ENCODE measurements around the gene MXRA7. TPM values are rescaled to one million over a fixed set of nuclear protein-coding genes. Genes with fewer than 3 reads are reported as not detected.
"Not testable (repeated sequence)": the region's sequence is repeated elsewhere in the genome, so short reads cannot be mapped to it uniquely, and the experiment has no call there.

The MXRA7 gene
- total and polyA plus RNA-seq, 7 donors, result 8.3 to 428 (median 327) TPM

GRCh38 chr17:76716146-76716838 lies 5.5 kb upstream of the MXRA7 start:
- TF ChIP-seq EP300 (IDR thresholded peaks at IDR 0.05) (no peak), POLR2AphosphoS5 (IDR thresholded peaks at IDR 0.05) (peak in 2 of 4 donors; percentile 28 to 59)
- peaks cover 0 to 50% (median 33%) of the 10 kb centered on the region in 4 donors for H3K4me1 ChIP-seq
- no peak overlapping the region for H3K4me3 ChIP-seq
- no peaks in the 10 kb centered on the region for H3K27me3 ChIP-seq
- peaks cover 37 to 76% (median 59%) of the 10 kb centered on the region in 4 donors for H3K36me3 ChIP-seq
- no peaks in the 10 kb centered on the region for H3K9me3 ChIP-seq
- peak overlapping the region; percentile 43 to 92 (median 68) for H3K27ac ChIP-seq
- WGBS, 2 donors, result 76 to 82% methylated on average over 13 of the region's 13 CpGs
- peak; percentile 77 for DNase-seq
- intact Hi-C loops (cut with DNase I), result loop anchor here (5.0 kb wide), 2 partner anchors 159 to 194 kb away; no protein-coding TSS in a partner anchor

GRCh38 chr17:76715496-76715830 lies 4.7 kb upstream of the MXRA7 start:
- intact Hi-C loops (cut with DNase I), result loop anchor here (2.0 to 5.0 kb wide), 3 partner anchors 33 to 193 kb away; no protein-coding TSS in a partner anchor
- peaks cover 0 to 47% (median 35%) of the 10 kb centered on the region in 4 donors for H3K4me1 ChIP-seq
- TF ChIP-seq CTCF (IDR thresholded peaks at IDR 0.05), result no peak
- no peak for TF ChIP-seq POLR2A (IDR thresholded peaks at IDR 0.05)
- no peak for TF ChIP-seq POLR2AphosphoS5 (IDR thresholded peaks at IDR 0.05)
- no peak for TF ChIP-seq EP300 (IDR thresholded peaks at IDR 0.05)
- H3K27me3 ChIP-seq, result no peaks in the 10 kb centered on the region
- no peak for DNase-seq
- H3K27ac ChIP-seq, result peak overlapping the region; percentile 43 to 92 (median 68)
- peaks cover 31 to 68% (median 51%) of the 10 kb centered on the region in 4 donors for H3K36me3 ChIP-seq
- H3K9me3 ChIP-seq, result no peaks in the 10 kb centered on the region
- WGBS, 2 donors, result 90 to 93% methylated on average over 2 of the region's 2 CpGs
- H3K4me3 ChIP-seq, result no peak overlapping the region

DNA sequence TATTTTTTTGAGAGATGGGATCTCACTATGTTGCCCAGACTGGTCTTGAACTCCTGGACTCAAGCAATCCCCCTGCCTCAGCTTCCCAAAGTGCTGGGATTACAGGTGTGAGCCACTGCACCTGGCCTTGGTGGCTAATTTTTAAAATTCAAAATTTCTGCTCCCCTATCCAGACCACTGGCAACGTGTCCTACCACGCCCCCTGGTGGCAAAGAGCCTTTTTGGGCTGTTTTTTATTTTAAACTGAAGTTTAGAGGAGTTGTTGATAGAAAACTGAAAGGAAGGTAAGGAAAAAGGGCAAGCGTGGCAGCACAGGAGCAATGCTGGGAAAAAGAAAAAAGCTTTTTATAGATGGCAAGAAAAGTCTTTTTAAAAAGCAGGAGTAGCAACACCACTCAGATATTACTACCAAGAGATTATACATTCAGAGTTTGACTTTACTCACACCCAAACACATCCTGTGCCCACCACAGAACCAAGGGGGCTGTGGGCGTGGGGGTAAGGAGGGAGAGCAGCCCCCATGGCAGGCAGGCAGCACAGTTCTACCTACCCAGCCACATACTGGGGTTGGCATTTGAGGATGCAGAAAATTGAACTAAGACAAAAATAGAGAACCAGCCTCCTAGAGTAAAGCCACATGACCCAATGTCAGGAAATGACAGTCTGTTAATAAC lies 4.2 kb upstream of the MXRA7 start:
- Histone ChIP-seq H3K36me3 (peaks cover 26 to 63% (median 46%) of the 10 kb centered on the region in 4 donors), H3K27ac (peak overlapping the region; percentile 43 to 92 (median 68)), H3K4me1 (peaks cover 0 to 47% (median 35%) of the 10 kb centered on the region in 4 donors), H3K27me3 (no peaks in the 10 kb centered on the region), H3K9me3 (no peaks in the 10 kb centered on the region), H3K4me3 (no peak overlapping the region)
- peak; percentile 80 for DNase-seq
- TF ChIP-seq CTCF (IDR thresholded peaks at IDR 0.05) (peak; percentile 70 to 82 (median 74)), POLR2A (IDR thresholded peaks at IDR 0.05) (no peak)
- intact Hi-C loops (cut with DNase I), result loop anchor here (2.0 to 5.0 kb wide), 5 partner anchors 32 to 193 kb away; no protein-coding TSS in a partner anchor
- 18 to 32% methylated on average over 4 of the region's 4 CpGs for whole genome bisulfite sequencing, 2 donors

DNA sequence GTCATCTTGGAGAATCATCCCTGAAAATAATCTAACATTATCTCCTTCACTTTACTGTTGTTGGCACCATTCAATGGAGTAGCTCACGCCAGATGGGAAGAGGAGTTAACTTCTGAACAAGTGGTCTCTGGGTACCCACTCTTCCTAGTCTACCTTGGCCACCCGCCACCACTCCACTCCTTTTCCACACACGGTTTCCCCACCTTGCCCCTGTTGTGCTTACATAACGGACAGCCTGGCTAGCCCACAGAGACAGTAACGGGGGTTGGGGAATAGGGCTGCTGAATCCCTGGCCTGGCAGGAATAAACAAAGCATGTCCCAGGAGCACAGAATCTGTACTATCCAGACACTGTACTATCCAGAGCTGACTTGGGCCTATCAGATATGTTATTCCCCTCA lies 3.6 kb upstream of the MXRA7 start:
- WGBS, 2 donors, result 86 to 91% methylated on average over 5 of the region's 5 CpGs
- TF ChIP-seq CTCF (IDR thresholded peaks at IDR 0.05), result no peak
- no peak for TF ChIP-seq POLR2AphosphoS5 (IDR thresholded peaks at IDR 0.05)
- TF ChIP-seq EP300 (IDR thresholded peaks at IDR 0.05), result no peak
- TF ChIP-seq POLR2A (IDR thresholded peaks at IDR 0.05), result no peak
- intact Hi-C loops (cut with DNase I), result loop anchor here (2.0 to 5.0 kb wide), 3 partner anchors 32 to 92 kb away; no protein-coding TSS in a partner anchor
- no peak for DNase-seq
- Histone ChIP-seq H3K27me3 (no peaks in the 10 kb centered on the region), H3K36me3 (peaks cover 20 to 57% (median 40%) of the 10 kb centered on the region in 4 donors), H3K4me1 (peaks cover 0 to 50% (median 36%) of the 10 kb centered on the region in 4 donors), H3K27ac (peak overlapping the region; percentile 43 to 92 (median 68)), H3K4me3 (no peak overlapping the region), H3K9me3 (no peaks in the 10 kb centered on the region)

GRCh38 chr17:76713765-76714164 lies 3.0 kb upstream of the MXRA7 start:
- Histone ChIP-seq H3K27ac (peak overlapping the region in 2 of 4 donors; percentile 69 to 92), H3K4me1 (peaks cover 0 to 56% (median 40%) of the 10 kb centered on the region in 4 donors), H3K9me3 (no peaks in the 10 kb centered on the region), H3K27me3 (no peaks in the 10 kb centered on the region), H3K4me3 (no peak overlapping the region), H3K36me3 (peaks cover 14 to 51% (median 34%) of the 10 kb centered on the region in 4 donors)
- intact Hi-C loops (cut with DNase I), result loop anchor here (2.0 to 5.0 kb wide), 3 partner anchors 31 to 91 kb away; no protein-coding TSS in a partner anchor
- 96 to 97% methylated on average over 7 of the region's 7 CpGs for WGBS, 2 donors
- no peak for DNase-seq
- TF ChIP-seq POLR2A (IDR thresholded peaks at IDR 0.05) (no peak), EP300 (IDR thresholded peaks at IDR 0.05) (no peak), CTCF (IDR thresholded peaks at IDR 0.05) (no peak), POLR2AphosphoS5 (IDR thresholded peaks at IDR 0.05) (no peak)

GRCh38 chr17:76712321-76712720 lies 1.6 kb upstream of the MXRA7 start:
- intact Hi-C loops (cut with DNase I), result loop anchor here (5.0 kb wide), 2 partner anchors 40 to 90 kb away; no protein-coding TSS in a partner anchor
- Histone ChIP-seq H3K27ac (peak overlapping the region; percentile 92 to 100 (median 96)), H3K36me3 (peaks cover 7 to 37% (median 21%) of the 10 kb centered on the region in 4 donors), H3K4me1 (peaks cover 0 to 70% (median 55%) of the 10 kb centered on the region in 4 donors)
- DNase-seq, H3K27me3 ChIP-seq, H3K9me3 ChIP-seq, H3K4me3 ChIP-seq: not testable (repeated sequence)
- WGBS, 2 donors, result 66 to 77% methylated on average over 7 of the region's 7 CpGs

Measured in sigmoid colon (tissue), 7 donors.